ENCODE data around the gene ELL.

The ELL gene

GRCh38 chr19:18433735-18434398 is 88.0 kb downstream of the ELL start:
- DNase-seq (ENCODE audit: low read depth in 2 of 2): no peak

- peak; percentile 32 to 50 for DNase-seq (ENCODE audit: low read depth in 2 of 2)
These were observed 88.7 kb downstream of the ELL start for GRCh38 chr19:18433015-18433691.

- no peak for DNase-seq (ENCODE audit: low read depth in 2 of 2)
These were observed 89.4 kb downstream of the ELL start for GRCh38 chr19:18432275-18433014.

GRCh38 chr19:18431351-18432197 is 90.3 kb downstream of the ELL start:
- no peak for DNase-seq (ENCODE audit: low read depth in 2 of 2)

GRCh38 chr19:18430417-18431144 is 91.3 kb downstream of the ELL start:
- DNase-seq (ENCODE audit: low read depth in 2 of 2): no peak

GRCh38 chr19:18429717-18430416 is 92.0 kb downstream of the ELL start:
- no peak for DNase-seq (ENCODE audit: low read depth in 2 of 2)

GRCh38 chr19:18428787-18429674 is 92.8 kb downstream of the ELL start:
- DNase-seq (ENCODE audit: low read depth in 2 of 2): peak; percentile 49 to 57

GRCh38 chr19:18428173-18428786 is 93.6 kb downstream of the ELL start:
- DNase-seq (ENCODE audit: low read depth in 2 of 2): no peak

- no peak for DNase-seq (ENCODE audit: low read depth in 2 of 2)
These were observed 94.1 kb downstream of the ELL start for GRCh38 chr19:18427743-18428113.

- DNase-seq (ENCODE audit: low read depth in 2 of 2): no peak
These were observed 94.7 kb downstream of the ELL start for GRCh38 chr19:18427080-18427742.

- DNase-seq (ENCODE audit: low read depth in 2 of 2): no peak
These were observed 95.5 kb downstream of the ELL start for GRCh38 chr19:18426416-18426767.

- DNase-seq (ENCODE audit: low read depth in 2 of 2): no peak
These were observed 96.1 kb downstream of the ELL start for GRCh38 chr19:18425515-18426415.

GRCh38 chr19:18424890-18425514 is 96.9 kb downstream of the ELL start:
- DNase-seq (ENCODE audit: low read depth in 2 of 2): no peak

- DNase-seq (ENCODE audit: low read depth in 2 of 2): no peak
These were observed 97.6 kb downstream of the ELL start for GRCh38 chr19:18424122-18424889.

- DNase-seq (ENCODE audit: low read depth in 2 of 2): no peak
These were observed 98.4 kb downstream of the ELL start for GRCh38 chr19:18423258-18424020.
